H54 (cell line): ENCODE results near the gene PTER.

Experiments used
- DNase-seq: peaks from one replicate; pipeline ENCODE4 v3.0.0; 2011; ENCODE audit warnings: low spot score, mixed read lengths; ENCODE audit not compliant: insufficient read length
- FAIRE-seq: peaks from 3 replicates; lab custom pipeline; 2011; peaks lifted over from hg19 to GRCh38; lab: Jason Lieb, UNC
- POLR2A ChIP-seq: IDR thresholded peaks from 2 replicates; pipeline ENCODE4 v1.6.1; 2011; ENCODE audit warnings: low read depth, mild to moderate bottlenecking, low read length

The PTER gene, protein sequence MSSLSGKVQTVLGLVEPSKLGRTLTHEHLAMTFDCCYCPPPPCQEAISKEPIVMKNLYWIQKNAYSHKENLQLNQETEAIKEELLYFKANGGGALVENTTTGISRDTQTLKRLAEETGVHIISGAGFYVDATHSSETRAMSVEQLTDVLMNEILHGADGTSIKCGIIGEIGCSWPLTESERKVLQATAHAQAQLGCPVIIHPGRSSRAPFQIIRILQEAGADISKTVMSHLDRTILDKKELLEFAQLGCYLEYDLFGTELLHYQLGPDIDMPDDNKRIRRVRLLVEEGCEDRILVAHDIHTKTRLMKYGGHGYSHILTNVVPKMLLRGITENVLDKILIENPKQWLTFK

DNA sequence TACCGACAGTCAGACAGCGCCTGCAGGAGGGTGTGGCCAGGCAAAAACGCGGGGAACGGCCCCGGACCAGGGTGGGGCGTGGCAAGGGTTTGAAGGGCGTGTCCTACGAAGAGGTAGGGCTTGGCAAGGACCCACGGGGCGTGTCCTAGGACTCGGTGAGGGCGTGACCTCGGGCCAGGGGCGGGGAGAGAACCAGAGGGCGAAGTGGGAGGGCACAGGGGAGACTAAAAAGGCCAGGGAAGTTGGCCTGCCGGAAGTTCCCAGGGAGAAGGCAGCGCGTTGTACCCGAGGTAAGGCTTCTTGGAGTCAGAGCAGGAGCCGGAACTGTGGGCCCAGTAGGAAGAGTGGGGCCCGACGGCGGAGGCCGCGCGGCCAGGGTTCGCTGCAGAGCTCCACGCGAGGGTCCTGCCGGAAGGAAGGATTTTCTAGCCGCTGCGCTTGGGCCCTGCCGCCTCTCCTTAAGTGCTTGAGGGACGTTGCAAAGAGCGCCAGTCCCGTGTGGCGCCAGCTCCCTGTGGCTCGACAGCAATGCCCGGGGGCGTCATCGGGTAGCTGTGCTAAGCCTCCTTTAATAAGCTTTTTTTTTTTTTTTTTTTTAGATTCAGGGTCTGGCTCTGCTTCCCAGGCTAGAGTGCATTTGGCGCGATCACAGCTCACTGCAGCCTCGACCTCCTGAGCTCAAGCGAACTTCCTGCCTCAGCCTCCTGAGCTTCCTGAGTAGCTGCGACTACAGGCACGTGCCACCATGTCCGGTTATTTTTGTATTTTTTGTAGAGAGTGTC lies at the start of gene PTER:
TSS of gene PTER (plus strand) at position 253 of the 782 bp plus-strand sequence. CDS start 47,375 bp downstream, outside the sequence.
- FAIRE-seq (no peak), DNase-seq (peak; percentile 6)
- TF ChIP-seq POLR2A: no peak

DNA sequence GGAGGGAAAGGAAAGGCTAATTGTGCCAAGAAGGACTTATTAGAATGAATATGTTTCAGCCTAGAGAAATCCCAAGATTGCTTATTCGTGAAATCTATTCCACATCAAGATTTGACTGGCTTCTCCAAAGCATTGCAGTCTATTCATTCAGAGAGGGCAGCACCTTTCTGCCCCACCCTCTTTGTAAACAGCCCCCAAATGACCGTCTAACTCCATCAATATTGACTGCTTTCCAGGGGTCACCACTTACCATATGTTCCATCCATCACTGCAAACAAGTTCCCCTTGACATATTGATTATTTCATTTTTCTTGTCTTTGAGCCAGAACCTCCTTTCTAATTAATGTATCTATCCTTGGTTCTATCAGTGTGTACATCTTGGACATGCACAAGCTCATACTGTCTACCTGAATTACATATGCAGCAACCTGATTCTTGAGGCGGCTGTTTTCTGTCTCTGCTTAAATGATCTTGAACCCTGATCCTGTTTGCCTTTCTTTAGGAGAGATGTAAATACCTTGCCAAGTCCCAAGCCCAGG lies 44.2 kb upstream of the PTER start:
- no peak for FAIRE-seq
- no peak for DNase-seq
- TF ChIP-seq POLR2A: no peak

- DNase-seq (no peak), FAIRE-seq (no peak)
- TF ChIP-seq POLR2A: no peak
Measured at GRCh38 chr10:16393271-16393858, 43.4 kb upstream of the PTER start.

DNA sequence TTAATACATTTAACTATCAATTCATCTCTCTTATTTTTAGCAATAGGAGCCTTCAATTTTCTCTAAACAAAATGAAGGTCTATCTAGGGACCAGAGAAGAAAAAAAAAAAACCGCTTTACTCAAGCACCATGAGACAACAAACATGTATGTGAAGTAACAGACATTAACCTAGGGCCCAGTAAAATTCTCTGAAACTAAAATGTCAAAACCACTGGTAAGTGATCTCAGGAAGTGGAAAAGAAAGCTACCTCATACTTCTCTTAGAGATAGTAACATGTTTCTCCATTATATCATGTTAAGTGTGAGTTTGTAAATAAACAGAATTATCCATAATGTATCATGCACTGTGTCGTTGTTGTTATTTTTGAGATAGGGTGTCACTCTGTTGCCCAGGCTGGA lies 35.4 kb upstream of the PTER start:
- FAIRE-seq (no peak), DNase-seq (no peak)
- TF ChIP-seq POLR2A: no peak

DNA sequence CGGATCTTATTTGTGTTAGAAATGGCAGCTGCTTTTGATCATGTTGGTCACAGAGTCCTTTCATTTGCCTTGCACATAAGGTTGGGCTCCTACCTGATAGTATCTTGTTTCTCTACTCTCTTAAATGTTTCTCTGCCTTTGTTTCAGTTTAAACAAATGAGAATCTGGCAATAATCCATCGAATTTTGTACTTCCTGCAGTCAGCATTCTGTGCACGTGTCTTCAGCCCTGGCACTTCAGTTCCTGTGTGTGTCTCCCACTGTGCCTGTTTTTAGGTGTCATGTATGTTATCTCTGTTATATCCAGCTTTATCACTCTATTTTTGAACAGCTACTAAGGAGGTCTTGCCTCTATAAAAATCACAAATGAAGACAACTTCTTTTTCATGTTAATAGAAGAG lies 28.4 kb upstream of the PTER start:
- TF ChIP-seq POLR2A: no peak
- DNase-seq (no peak), FAIRE-seq (no peak)

DNA sequence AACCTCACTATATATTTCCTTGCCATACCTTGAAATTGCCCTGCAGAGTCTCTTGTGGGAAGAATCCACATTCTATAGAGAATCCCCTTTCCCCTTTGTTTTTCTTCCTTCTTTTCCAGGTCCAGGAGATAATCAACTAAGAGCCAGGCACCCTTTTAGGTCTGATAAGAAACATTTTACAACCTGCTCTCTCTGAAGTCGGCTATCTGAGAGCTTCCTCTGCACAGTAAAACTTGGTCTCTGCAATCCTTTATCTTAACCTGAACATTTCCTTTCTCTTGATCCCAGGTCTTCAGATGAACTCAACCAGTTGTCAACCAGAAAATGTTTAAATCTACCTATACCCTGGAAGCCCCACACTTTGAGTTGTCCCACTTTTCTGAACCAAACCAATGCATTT lies 19.5 kb upstream of the PTER start:
- no peak for TF ChIP-seq POLR2A
- no peak for FAIRE-seq
- DNase-seq: no peak

DNA sequence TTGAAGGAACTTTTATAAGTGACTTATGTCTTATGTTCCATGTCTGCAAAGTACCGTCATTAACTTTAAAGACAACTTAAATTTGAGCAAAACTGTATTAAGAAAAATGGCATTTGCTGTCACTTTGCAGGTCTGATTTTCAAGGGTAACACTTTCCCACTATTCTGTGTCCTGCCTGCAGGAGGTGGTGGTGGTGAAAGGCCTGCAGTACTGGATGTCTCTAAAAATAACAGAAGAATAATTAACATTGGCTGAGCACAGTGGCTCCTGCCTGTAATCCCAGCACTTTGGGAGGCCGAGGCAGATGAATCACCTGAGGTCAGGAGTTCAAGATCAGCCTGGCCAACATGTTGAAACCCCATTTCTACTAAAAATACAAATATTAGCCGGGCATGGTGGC lies 13.2 kb upstream of the PTER start:
- no peak for TF ChIP-seq POLR2A
- no peak for DNase-seq
- FAIRE-seq: no peak

DNA sequence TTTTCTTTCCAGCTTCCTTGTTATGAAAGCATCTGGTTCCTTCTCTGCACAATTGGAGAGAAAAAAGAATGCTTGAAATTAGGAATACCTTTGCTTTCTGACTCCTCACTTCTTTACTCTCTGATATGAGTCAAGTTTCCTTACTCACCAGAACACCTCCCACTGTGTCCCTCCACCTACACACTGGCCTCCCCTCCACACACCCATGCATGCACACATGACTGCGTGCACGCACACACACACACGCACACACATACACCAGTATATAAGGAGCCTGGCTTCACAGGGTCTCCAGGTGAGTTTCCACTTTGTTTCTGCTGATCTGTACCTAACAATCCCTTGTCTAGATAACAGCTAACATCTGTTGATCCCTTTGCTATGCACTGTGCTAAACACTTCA lies 11.4 kb upstream of the PTER start:
- no peak for TF ChIP-seq POLR2A
- no peak for FAIRE-seq
- no peak for DNase-seq

GRCh38 chr10:16429539-16429938 lies 7.3 kb upstream of the PTER start:
- FAIRE-seq (no peak), DNase-seq (no peak)
- no peak for TF ChIP-seq POLR2A

DNA sequence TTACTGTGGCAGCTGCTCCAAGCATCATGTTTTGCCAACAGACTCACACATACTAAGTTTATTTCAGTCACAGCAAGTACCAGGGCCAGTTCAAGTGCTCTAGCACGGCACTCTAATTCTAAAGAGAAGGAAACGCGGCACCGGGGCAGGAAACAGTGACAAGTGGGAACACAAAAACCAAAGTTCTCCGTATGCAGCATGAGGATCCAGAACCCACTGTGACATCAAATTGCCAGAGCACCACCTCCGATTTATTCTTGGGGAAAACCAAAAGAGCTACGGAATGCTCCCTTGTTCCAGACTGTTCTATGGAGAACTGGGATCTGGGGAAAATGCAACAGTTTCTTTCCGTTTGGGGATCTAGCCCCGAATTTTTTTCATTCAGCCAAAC lies 448 bp upstream of the PTER start:
- no peak for FAIRE-seq
- no peak for TF ChIP-seq POLR2A
- no peak for DNase-seq

- no peak for FAIRE-seq
- TF ChIP-seq POLR2A: no peak
- no peak for DNase-seq
Measured at GRCh38 chr10:16437540-16437894, 707 bp downstream of the PTER start.

DNA sequence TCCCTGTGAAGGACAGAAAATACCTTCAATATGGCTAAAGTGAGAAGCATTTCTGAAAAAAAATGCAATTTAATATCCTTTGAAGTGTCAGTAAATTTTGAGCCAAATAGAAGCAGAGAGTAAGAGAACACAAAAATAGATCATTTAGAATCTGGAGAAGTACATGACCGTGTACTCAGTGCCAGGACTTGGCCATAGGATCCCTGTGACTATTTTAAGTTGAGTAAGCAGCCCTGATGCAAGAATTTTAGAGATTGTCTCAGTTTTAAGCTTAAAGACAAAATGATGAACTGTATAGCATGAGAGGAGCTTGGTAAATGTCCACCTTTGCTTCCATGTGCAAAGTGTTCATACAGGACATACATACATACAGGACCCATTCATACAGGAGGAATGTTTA lies 2.5 kb downstream of the PTER start:
- no peak for TF ChIP-seq POLR2A
- no peak for DNase-seq

DNA sequence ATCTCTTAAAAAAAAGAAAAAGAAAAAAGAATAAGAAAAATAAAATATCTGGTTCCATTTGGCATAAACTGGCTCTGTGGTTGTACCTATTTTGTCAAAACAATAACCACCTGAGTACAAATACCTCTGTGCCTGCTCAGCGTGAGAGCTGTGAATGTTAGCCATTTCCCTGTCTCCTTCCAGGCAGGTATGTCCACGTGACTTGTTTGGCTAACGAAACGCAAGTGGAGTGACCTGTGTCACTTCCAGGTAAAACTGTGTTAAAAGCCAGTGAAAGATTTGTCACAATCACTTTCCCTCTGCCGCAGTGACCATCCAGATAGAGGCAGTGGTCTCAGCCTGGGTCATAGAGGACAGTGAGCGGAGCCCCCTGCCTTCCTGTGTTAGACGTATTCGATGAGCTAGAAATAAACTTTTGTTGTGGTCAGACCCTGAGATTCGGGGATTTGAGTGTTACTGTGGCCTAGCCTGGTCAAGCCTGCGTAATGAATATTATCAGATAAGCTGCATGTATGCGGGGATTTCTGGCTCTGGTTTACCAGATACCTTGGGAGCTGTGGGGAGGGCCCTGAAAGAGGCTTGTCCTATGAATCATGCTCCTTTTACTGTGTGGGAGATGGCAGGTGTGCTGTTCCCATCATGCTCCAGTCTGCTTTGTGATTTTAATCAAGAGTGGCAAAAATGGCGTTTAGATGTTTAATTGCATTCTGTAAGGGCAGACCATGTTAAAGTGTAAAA lies 3.8 kb downstream of the PTER start:
- TF ChIP-seq POLR2A: no peak
- FAIRE-seq: no peak
- no peak for DNase-seq

More for the DNA sequence above, 2.5 kb downstream of the PTER start:
- no peak for FAIRE-seq
